HG03439 (cell line): Measurements from ENCODE around the gene GGTLC3.
"Not testable (repeated sequence)": the region's sequence is repeated elsewhere in the genome, so short reads cannot be mapped to it uniquely, and the experiment has no call there.

ENCODE experiments used
- ATAC-seq: cut with Tn5 transposase; IDR thresholded peaks from one replicate; pipeline ENCODE4 v1.9.1; 2021; ENCODE audit warnings: mild to moderate bottlenecking, moderate library complexity; ENCODE audit not compliant: unreplicated experiment

GGTLC3 gene

DNA sequence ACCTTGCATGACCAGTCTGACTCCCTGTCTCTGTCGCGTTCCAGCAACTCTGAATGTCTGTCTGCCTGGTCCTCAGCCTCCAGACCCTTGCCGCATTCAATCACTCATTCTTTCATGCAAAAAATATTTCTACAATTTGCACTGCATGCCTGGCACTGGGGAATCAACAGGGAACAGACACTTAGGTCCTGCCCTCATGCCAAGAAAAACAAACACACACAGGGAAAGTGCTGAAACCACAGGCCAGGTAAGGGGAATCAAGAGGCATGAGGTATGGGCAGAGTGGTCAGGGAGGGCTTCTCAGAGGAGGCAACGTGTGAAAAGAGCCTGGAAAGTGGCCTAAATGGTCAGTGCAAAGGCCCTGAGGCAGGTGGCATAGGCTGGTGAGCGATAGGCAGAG, at the start of gene GGTLC3:
Gene GGTLC3, minus strand, starts transcription at position 101 of the 400 bp plus-strand sequence. CDS start 264 bp downstream, outside the sequence.
- ATAC-seq: not testable (repeated sequence)

DNA sequence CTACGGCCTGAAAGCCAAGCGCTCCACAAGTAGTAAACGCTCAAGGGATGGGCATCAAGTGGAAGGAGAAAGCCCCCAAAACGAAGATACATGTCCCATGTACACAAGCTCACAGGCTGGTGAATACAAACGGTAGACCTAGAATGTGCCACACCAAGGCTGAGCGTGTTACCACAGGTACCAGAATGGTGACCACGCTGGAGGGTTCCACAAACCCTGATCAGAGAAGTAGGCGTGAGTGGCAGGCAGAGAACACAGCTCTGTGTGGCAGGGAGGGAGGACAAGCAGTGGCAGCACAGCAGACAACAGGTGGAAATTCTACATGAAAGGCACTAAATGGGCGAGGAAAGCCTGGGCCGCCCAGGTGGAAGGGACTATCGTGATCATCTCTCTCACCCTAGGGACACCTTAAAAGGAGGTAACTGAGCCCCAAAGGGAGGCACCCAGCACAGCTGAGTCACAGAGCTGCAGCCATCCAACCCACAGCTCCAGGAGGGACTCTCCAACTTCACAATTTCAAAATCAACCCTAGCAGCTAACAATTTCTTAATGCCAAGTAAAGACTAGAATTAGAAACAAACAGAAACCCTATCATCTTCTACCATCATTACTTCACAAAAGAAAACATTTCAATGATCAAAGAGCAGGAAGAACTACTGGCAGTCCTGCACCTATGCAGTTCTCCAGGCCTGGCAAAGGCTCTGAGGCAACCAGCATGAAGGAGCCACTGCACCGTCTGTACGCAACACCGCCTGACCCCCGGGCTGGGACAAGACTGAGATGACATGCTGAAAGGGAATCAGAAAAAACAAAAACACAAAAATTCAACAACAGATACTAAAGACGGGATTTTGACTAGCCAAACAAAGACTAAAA, 42.4 kb upstream of the GGTLC3 start:
- ATAC-seq: not testable (repeated sequence)

DNA sequence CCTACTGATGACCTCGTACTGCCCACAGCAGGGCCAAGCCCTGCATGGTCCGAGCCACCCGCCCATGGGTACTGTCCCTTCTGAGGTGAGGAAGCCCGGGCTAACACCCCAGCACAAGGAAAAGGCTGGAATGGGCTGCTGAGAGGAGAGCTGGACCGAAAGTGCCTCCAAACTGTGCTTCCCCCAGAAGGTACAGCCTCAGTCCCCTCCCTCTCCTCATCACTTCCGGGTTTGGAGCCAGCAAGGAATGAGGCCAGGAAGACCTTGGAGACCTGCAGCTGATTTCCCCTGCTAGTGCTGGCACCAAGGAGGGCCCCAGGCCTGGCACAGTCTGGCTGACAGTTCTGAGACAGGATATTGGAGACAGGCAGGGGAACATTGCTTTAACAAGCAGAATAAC, 41.0 kb upstream of the GGTLC3 start:
- not testable (repeated sequence) for ATAC-seq

DNA sequence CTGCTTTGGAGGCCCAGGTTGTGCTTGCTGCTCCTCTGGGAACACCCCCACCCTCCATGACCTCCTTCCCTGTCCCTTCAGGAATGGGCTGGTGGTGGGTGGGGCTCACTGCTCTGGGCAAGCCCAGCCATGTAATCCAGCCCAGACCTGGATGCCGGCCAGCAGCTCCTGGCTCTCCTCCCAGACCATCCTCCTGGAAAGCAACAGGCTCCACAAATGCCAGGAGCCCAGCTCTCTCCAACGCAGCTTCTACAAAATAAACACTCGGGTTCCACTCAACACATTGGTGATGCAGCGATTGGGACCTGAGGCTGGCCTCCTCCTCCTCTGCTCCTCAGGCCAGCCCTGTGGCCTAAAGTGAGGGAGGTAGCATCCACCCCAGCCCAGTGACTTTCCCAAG, 40.6 kb upstream of the GGTLC3 start:
- ATAC-seq: not testable (repeated sequence)

DNA sequence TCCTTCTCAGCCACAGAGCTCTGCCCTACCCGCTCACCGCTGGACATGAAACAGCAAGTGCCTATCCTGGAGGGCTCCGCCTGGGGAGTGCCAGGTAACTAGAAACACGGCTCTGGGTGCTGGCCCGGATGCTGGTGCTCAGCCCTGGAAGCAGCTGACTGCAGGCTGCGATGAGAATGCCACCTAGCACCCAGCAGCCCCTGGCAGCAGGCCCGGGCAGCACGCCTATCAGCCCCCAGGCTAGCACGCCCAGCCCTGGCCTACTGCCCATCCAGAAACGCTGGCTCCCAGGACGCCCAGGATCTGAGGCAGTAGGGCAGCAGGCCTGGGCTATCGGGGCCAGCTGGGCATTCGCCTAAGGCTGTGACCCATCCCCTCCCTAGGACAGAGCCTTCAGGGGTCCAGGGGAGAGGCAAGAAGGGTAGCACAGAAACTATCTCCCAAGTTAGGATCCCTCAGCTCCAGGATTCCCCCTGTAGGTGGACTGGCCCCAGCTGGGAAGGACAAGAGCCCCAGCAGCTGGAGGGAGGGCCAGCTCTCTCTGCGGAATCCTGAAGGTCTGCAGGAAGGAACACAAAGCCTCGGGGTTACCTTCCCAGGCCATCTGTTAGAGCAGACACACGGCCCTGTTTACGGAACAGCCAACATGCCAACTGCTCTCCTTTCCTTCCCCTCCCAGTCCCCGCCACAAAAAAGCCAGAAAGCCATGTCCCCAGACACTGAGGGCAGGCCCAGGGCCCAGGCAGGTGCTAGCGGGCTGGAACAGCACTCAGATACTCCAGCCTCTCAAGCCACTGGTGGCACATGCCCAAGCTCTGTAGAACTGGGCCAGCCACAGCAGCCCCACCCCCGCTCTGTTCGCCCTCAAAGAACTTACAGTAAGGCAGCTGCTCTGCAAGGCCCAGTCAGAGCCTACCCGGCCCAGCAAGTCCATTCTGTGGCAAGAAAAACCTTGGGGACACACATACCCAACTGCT, 36.6 kb upstream of the GGTLC3 start:
- ATAC-seq: not testable (repeated sequence)

DNA sequence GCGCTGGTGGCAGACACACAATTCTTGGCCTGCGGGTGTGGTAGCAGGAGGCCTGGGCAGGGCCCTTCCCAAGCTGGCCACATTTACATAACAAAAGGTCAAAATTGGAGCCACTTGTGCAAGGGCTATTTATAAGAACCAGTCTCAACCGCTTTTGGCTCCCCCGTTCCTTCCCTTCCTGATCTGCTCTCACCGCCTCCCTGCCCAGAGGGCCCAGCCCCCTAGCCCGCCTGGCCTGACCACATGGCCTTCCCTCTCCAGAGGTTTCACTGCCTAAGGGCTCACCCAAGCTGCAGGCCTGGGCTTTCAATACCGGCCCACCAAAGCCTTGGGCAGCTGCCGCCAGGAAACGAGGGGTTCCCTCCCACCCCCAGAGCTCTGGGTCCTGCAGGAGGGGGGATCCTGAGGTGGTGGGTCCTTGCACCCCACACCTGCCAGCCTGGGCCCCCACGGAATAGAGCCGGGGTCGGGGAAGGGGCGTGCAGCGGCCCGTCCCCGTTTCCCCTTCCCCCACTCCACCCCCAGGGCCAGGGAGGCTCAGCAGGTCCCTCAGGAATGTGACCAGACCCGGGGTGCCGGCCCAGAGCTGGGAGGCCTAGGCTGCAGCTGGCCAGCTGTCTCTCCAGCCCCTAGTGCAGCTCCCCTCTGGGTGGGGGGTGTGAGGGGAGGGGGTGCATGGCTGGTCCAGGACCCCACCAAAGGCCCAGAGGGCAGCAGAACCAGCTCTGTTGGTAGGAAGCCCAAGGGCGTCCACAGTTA, 35.1 kb upstream of the GGTLC3 start:
- ATAC-seq: not testable (repeated sequence)

DNA sequence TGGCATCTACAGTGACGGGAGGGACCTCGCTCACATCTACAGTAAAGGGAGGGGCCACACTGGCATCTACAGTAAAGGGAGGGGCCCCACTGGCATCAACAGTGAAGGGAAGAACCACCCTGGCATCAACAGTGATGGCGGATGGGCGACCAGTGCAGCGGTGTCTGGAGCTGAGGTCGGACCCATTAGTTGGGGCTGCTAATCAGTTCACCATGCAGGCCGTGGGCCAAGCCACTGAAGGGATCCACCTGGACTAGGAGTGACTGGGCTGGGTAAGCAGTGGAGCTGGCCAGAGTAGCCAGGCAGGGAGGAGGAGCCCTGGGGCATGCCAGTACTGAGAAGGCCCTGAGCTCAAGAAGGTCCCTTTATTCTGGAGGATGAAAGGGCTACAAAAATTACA, 33.1 kb upstream of the GGTLC3 start:
- ATAC-seq: not testable (repeated sequence)

DNA sequence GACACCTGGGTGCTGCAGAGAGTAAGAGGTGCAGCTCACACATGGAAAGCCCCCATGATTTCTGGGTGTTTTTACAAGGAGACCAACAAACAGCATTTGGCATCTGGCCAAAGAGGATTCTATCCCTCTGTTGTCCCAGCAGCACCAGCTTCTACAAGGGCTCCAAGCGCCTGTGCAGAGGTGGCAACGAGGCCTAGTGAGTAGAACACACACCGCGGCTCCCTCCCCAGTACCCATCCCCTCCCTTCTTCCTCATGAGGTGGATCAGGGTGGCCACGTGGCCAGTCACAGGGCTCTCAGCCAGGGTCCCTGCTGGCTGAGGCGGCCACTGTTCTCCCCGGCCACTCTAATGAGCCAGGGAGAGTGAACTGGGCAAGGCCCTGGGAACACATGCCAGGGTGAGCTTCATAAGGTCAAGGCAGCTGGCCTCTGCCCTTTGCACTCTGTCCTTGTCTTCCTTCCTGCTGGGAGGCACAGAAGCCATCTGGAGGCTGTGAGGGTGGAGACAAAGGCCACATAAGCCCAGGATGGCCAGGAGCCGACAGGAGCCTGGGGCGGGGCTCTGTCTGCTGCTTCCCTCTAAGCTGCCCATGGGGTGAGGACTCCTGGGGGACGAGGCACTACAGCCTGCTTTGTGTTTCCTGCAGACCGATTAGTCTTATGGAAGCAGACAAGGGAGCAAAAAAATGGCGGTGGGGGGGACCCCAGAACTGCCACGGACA, 31.7 kb upstream of the GGTLC3 start:
- not testable (repeated sequence) for ATAC-seq

DNA sequence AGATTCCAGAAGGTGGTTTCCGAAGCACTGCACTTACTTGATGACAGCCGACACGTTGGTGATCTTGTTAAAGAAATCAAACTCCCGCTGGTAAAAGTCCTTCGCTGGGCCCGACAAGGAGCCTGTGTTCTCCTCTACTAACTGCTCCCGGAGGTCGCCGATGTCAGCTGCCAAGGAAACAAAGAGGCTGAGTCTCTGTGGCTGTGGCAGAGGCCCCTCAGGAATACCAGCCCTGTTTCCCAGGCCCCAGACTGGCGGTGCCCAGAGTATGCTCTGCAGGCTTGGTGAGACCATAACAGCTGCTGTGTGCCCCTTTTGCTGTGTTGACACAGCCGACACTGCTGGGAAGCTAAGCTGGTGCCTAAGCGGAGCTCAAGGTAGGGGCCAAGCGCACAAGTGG, 26.7 kb upstream of the GGTLC3 start:
- not testable (repeated sequence) for ATAC-seq

DNA sequence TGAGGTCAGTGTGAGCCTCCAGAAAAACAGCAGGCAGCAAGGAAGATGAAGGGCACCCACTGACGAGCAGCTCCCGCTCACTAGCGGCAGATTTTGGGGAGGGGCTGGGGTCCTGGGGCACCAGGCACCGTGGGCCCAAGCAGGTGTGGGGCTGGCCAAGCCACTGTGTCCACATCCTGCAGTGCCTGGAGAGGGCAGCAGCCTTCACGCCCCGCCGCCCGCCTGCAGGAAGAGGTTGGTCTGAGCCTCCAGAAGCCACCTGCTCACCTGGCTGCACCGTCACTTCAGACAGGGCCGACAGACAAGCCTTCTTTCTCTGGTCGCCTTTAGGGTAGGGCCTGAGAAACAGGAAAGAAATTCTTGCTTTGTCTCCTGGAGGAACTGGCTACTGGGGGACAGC, 25.4 kb upstream of the GGTLC3 start:
- ATAC-seq: not testable (repeated sequence)

DNA sequence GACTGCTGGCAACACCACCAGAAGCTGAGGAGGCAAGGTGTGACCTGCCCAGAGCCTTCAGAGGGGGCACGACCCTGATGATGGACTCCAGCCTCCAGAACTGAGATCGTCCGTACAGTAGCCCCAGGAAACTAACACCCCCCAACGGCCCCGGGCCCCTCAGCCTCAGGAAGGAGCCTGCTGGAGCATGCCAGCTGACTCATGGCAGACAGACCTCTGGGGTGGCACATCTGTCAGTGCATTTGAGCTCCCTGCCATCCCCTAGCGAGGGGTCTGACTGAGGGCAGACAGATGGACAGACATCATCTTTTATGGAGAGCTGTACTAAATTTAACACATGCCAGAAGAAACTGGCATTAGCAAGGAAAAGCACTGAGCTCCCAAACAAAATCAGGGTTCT, 22.0 kb upstream of the GGTLC3 start:
- ATAC-seq: not testable (repeated sequence)

DNA sequence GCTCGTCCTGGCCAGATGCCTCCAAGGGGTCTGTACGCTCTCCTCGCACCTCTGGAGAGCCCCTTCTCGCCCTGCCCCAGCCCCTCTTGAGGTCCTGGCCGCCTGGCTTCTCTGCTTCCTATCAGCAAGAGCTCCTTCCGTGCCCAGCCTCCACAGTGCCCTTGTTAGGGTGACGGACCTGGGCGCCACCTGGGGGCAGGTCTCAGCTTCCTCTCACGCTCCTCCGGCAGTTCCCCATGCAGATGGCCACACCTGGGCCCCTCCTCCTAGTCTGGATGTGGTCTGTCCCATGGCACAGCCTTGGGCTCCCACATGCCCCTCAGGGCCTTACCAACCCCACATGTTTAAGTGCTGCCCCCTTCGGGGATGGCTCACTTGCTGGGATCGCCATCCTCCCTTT, 16.4 kb upstream of the GGTLC3 start:
- ATAC-seq: not testable (repeated sequence)

DNA sequence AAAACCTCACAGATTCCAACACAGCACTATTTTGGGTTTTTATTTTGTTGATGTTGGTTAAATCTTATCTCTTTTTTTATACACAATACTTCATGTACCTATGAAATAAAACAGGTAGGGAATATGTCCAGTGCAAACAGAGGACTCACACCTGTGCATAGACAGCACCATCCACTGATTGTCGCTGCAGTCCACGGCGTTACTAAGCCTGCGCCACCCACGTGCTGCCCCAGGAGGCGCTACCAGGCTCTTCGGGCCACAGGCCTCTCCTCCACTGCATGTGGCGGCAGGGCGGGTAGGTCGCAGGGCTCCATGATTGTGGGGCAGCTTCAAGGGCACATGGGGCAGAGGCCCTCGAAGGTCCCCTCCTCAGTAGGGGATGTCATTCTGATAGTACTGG, 15.7 kb upstream of the GGTLC3 start:
- not testable (repeated sequence) for ATAC-seq

DNA sequence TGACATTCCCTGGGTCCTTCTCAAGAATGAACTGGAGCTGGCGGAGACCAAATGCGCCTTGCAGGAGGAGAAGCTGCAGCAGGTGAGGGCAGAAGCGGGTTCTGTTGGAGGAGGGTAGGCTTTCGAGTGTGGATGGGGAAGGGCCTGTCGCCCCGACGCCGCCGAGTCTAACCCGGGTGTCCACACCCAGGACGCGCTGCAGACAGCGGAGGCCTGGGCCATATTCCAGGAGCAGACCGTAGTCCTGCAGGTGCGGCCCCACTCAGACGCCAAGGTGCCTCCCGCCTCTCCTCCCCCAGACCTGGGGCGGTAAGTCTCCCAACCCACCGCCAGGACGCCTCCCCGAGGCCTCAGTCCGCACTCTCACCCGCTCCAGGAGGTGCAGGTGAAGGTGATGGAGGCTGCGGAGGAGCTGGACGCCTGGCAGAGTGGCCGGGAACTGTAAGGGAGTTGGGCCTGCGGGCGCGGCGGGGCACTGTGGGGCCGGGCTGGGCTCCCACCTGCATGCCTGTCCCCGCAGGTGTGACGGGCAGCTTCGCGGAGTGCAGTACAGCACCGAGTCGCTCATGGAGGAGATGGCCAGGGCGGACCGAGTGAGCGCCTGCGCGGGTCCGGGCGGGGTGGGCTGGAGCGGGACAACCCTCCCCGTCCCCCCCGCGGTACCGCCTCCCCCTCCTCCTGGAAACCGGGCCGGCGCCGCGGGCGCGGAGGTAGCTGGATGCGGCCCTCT, 11.6 kb upstream of the GGTLC3 start:
- ATAC-seq: peak; percentile 19

DNA sequence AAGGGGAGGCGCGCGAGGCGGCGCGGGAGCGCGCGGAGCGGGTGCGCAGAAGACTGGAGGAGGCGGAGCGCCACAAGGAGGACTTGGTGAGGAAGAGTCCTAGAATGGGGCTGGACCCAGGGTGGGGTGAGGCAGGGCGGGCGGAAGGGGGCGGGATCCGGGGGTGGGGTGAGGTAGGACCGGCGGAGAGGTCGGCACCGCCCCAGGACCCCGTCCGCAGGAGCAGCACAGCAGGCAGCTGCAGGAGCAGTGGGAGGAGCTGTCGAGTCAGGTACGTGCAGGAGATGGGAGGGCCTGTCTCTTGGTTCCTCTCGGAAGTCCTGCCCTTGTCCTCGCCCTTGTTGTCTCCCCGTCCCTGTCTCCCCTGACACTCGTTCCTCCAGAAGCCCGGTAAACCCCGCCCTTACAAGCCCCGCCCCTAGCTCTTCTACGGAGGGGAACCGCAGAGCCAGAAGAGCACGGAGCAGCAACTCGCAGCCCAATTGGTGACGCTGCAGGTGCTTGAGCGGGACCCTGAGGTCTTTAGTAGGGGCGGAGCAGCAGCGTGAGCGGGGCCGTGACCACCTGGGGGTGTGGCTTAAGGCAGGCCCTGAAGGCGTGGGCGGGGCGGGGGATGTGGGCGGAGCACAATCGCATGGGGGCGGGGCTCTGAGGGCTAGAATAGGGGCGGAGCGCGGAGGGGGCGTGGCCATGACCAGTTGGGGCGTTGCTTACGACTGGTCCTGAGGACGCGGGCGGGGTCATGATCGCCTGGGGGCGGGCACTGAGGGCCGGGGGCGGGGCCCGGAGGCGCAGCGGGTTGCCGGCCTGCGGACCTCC, 10.8 kb upstream of the GGTLC3 start:
- peak; percentile 87 for ATAC-seq

DNA sequence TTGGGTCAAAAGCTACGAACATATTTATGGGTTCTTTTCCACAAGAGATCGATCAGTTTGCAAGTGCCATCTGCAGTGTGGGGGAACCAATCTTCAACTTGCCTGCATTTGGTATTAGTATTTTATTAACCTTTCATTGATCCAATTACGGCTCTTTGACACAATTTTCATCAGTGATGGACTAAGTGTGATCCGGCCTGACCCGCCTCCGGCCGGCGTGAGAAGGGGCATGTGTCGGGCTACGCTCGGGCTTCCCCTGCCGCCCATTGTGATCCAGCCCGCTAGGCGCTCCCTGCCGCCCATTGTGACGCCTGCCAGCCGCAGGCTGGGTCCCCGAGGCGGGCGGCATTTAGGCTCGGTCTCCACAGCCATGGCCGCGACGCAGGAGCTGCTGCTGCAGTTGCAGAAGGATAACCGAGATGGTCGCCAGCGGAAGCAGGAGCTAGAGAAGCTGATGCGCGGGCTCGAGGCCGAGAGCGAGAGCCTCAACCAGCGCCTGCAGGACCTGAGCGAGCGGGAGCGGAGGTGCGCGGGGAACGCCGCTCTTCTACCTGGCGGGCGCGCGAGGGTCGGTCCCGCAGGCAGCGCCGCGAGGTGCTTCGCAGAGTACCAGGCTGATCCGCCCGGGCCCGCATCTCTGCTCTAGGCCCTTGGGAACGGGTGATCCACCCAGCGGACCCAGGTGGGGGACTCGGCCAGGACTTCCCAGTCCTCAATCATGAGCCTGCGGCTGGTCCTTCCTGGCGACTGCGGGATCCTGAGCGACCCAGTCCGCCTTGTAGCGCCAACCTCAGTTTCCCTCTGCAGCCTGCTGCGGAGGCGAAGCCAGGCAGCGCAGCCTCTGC, 10.0 kb upstream of the GGTLC3 start, which contains the start of gene TMEM191B:
Gene TMEM191B, plus strand, starts transcription at position 51 of the 845 bp plus-strand sequence. Its CDS starts 179 bp downstream, at position 230.
- peak; percentile 33 for ATAC-seq

DNA sequence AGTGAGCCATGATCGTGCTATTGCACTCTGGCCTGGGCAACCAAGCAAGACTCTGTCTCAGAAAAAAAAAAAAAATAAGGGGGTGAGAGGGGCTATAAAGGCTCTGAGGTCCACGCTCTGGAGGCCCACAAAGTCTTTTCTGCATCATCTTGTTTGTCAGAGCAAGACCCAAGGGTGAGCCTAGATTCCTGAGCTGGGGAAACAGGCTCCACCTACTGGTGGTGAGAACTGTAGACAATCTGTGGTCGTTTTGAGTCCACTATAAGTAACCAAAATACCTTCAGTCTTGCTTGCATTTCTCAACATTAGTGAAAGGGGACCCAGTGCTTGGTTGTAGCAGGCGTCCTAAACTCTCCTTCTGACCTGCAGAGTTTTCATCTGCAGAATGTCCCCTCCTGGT, 5.4 kb upstream of the GGTLC3 start:
- ATAC-seq: not testable (repeated sequence)
